ENCODE results near the gene BTN2A1.

BTN2A1 gene

GRCh38 chr6:26472549-26473290 lies 15.0 kb downstream of the BTN2A1 start:
- DNase-seq = no peak

GRCh38 chr6:26473429-26473757 lies 15.6 kb downstream of the BTN2A1 start:
- no peak for DNase-seq

- DNase-seq = peak; percentile 97
Observed at GRCh38 chr6:26473758-26474438, 16.1 kb downstream of the BTN2A1 start.

- DNase-seq = no peak
Observed at GRCh38 chr6:26474439-26474881, 16.7 kb downstream of the BTN2A1 start.

GRCh38 chr6:26475823-26476729 lies 18.3 kb downstream of the BTN2A1 start:
- DNase-seq = no peak

GRCh38 chr6:26476896-26477295 lies 19.1 kb downstream of the BTN2A1 start:
- DNase-seq = no peak

- no peak for DNase-seq
Observed at GRCh38 chr6:26477426-26477825, 19.7 kb downstream of the BTN2A1 start.

- DNase-seq = no peak
Observed at GRCh38 chr6:26478100-26478984, 20.6 kb downstream of the BTN2A1 start.

- no peak for DNase-seq
Observed at GRCh38 chr6:26478985-26479278, 21.2 kb downstream of the BTN2A1 start.

- no peak for DNase-seq
Observed at GRCh38 chr6:26482338-26482737, 24.6 kb downstream of the BTN2A1 start.

GRCh38 chr6:26483727-26484126 lies 26.0 kb downstream of the BTN2A1 start:
- DNase-seq = no peak

- no peak for DNase-seq
Observed at GRCh38 chr6:26484161-26484560, 26.4 kb downstream of the BTN2A1 start.

GRCh38 chr6:26485112-26485780 lies 27.5 kb downstream of the BTN2A1 start:
- no peak for DNase-seq

- no peak for DNase-seq
Observed at GRCh38 chr6:26486358-26486757, 28.6 kb downstream of the BTN2A1 start.

GRCh38 chr6:26487466-26487865 lies 29.7 kb downstream of the BTN2A1 start:
- no peak for DNase-seq

GRCh38 chr6:26489996-26490964 lies 32.5 kb downstream of the BTN2A1 start:
- no peak for DNase-seq

GRCh38 chr6:26491604-26492003 lies 33.8 kb downstream of the BTN2A1 start:
- DNase-seq = no peak

GRCh38 chr6:26493258-26493657 lies 35.5 kb downstream of the BTN2A1 start:
- DNase-seq = no peak

- DNase-seq = no peak
Observed at GRCh38 chr6:26494117-26494516, 36.4 kb downstream of the BTN2A1 start.

GRCh38 chr6:26495281-26495680 lies 37.5 kb downstream of the BTN2A1 start:
- DNase-seq = no peak

GRCh38 chr6:26497610-26498009 lies 39.9 kb downstream of the BTN2A1 start:
- no peak for DNase-seq

Measured in NCI-H748 treated with DMSO at 0.1 percent for 48 hours (cell line).